Stimulated activated effector memory CD8-positive, alpha-beta T cell treated with anti-CD3 and anti-CD28 coated beads, Interleukin-12 subunit alpha, Interleukin-12 subunit beta, amount 100 ng/mL, for 72 hours (primary cell): Measurements from ENCODE around the gene CRTC2.
A peak's percentile ranks its signal among the peaks of the same experiment; 100 is the strongest.
"Not testable (repeated sequence)": the region's sequence is repeated elsewhere in the genome, so short reads cannot be mapped to it uniquely, and the experiment has no call there.

Source experiments
- ATAC-seq: fragments of 150-1000 bp; cut with Tn5 transposase; 2 replicates; pipeline ENCODE4 v1.10.0; 2021
- DNase-seq, 2 donors: peaks; one replicate each; pipeline ENCODE4 v3.0.0; 2021 to 2022; ENCODE audit warnings: low spot score in 2 of 2
- H3K27ac Mint-ChIP-seq: one replicate; pipeline ENCODE4 v1.8.0; 2022; ENCODE audit warnings: mild to moderate bottlenecking, mixed read lengths
- H3K36me3 Mint-ChIP-seq: one replicate; pipeline ENCODE4 v1.8.0; 2022; ENCODE audit warnings: mild to moderate bottlenecking, mixed read lengths
- H3K4me1 Mint-ChIP-seq: one replicate; pipeline ENCODE4 v1.8.0; 2022; ENCODE audit warnings: mixed read lengths
- H3K4me3 Mint-ChIP-seq: one replicate; pipeline ENCODE4 v1.8.0; 2022; ENCODE audit warnings: mild to moderate bottlenecking, mixed read lengths
- H3K9me3 Mint-ChIP-seq: one replicate; pipeline ENCODE4 v1.8.0; 2022; ENCODE audit warnings: mixed read lengths

Gene CRTC2

GRCh38 chr1:153979091-153979490, 20.7 kb upstream of the CRTC2 start:
- not testable (repeated sequence) for DNase-seq, ATAC-seq, H3K9me3 Mint-ChIP-seq, H3K27ac Mint-ChIP-seq
- Mint-ChIP-seq H3K4me1 (peaks cover 31% of the 10 kb centered on the region), H3K4me3 (peak overlapping the region; percentile 91), H3K36me3 (peaks cover 30% of the 10 kb centered on the region)

- H3K4me1 Mint-ChIP-seq: peaks cover 38% of the 10 kb centered on the region
- peaks cover 37% of the 10 kb centered on the region for H3K36me3 Mint-ChIP-seq
- H3K4me3 Mint-ChIP-seq: peak overlapping the region; percentile 91
- peak overlapping the region; percentile 91 for H3K27ac Mint-ChIP-seq
- H3K9me3 Mint-ChIP-seq: no peaks in the 10 kb centered on the region
- ATAC-seq: no peak
- no peak for DNase-seq
Observed at GRCh38 chr1:153978274-153978909, 20.0 kb upstream of the CRTC2 start.

GRCh38 chr1:153977250-153978240, 19.1 kb upstream of the CRTC2 start, which contains the start of gene JTB:
TSS of gene JTB (minus strand) at chr1:153977674. CDS start at chr1:153977252, 422 bp downstream.
- DNase-seq (peak; percentile 65 to 88), ATAC-seq (peak; percentile 97)
- Mint-ChIP-seq H3K27ac (peak within 1 kb of the TSS; percentile 91), H3K4me1 (peaks cover 46% of the 10 kb centered on the region), H3K9me3 (no peaks in the 10 kb centered on the region), H3K36me3 (peaks cover 46% of the 10 kb centered on the region), H3K4me3 (peak within 1 kb of the TSS; percentile 91)

- H3K36me3 Mint-ChIP-seq: peaks cover 53% of the 10 kb centered on the region
- no peak for ATAC-seq
- H3K9me3 Mint-ChIP-seq: no peaks in the 10 kb centered on the region
- peak overlapping the region; percentile 91 for H3K4me3 Mint-ChIP-seq
- DNase-seq: no peak
- peaks cover 53% of the 10 kb centered on the region for H3K4me1 Mint-ChIP-seq
- H3K27ac Mint-ChIP-seq: peak overlapping the region; percentile 91
Observed at GRCh38 chr1:153976819-153977249, 18.4 kb upstream of the CRTC2 start.

GRCh38 chr1:153973525-153973924, 15.1 kb upstream of the CRTC2 start:
- Mint-ChIP-seq H3K9me3 (no peaks in the 10 kb centered on the region), H3K4me3 (no peak overlapping the region)

GRCh38 chr1:153973071-153973470, 14.7 kb upstream of the CRTC2 start:
- Mint-ChIP-seq H3K9me3 (no peaks in the 10 kb centered on the region), H3K27ac (peak overlapping the region; percentile 79), H3K4me3 (no peak overlapping the region), H3K4me1 (peaks cover 61% of the 10 kb centered on the region), H3K36me3 (peaks cover 53% of the 10 kb centered on the region)
- DNase-seq (no peak), ATAC-seq (no peak)

More at GRCh38 chr1:153973525-153973924, 15.1 kb upstream of the CRTC2 start:
- Mint-ChIP-seq H3K4me1 (peaks cover 61% of the 10 kb centered on the region), H3K36me3 (peaks cover 53% of the 10 kb centered on the region), H3K27ac (peak overlapping the region; percentile 79)
- no peak for DNase-seq
- ATAC-seq: no peak

GRCh38 chr1:153970346-153970745, 11.9 kb upstream of the CRTC2 start:
- no peak overlapping the region for H3K4me3 Mint-ChIP-seq
- ATAC-seq (no peak), DNase-seq (no peak)
- peaks cover 64% of the 10 kb centered on the region for H3K4me1 Mint-ChIP-seq
- H3K9me3 Mint-ChIP-seq: no peaks in the 10 kb centered on the region
- H3K36me3 Mint-ChIP-seq: peaks cover 48% of the 10 kb centered on the region
- H3K27ac Mint-ChIP-seq: no peak overlapping the region

GRCh38 chr1:153968972-153969371, 10.6 kb upstream of the CRTC2 start:
- DNase-seq (no peak), ATAC-seq (no peak)
- Mint-ChIP-seq H3K36me3 (peaks cover 39% of the 10 kb centered on the region), H3K4me1 (peaks cover 65% of the 10 kb centered on the region), H3K9me3 (no peaks in the 10 kb centered on the region), H3K4me3 (peak overlapping the region; percentile 95), H3K27ac (peak overlapping the region; percentile 97)

GRCh38 chr1:153968408-153968807, 10.0 kb upstream of the CRTC2 start:
- ATAC-seq: no peak
- Mint-ChIP-seq H3K4me3 (peak overlapping the region; percentile 95), H3K9me3 (no peaks in the 10 kb centered on the region), H3K27ac (peak overlapping the region; percentile 97), H3K36me3 (peaks cover 37% of the 10 kb centered on the region), H3K4me1 (peaks cover 65% of the 10 kb centered on the region)
- DNase-seq: no peak

- Mint-ChIP-seq H3K4me1 (peaks cover 63% of the 10 kb centered on the region), H3K4me3 (peak overlapping the region; percentile 95), H3K9me3 (no peaks in the 10 kb centered on the region), H3K27ac (peak overlapping the region; percentile 97), H3K36me3 (peaks cover 33% of the 10 kb centered on the region)
- ATAC-seq: no peak
- no peak for DNase-seq
Observed at GRCh38 chr1:153968000-153968363, 9.6 kb upstream of the CRTC2 start.

- no peaks in the 10 kb centered on the region for H3K9me3 Mint-ChIP-seq
- H3K4me3 Mint-ChIP-seq: peak within 1 kb of the TSS; percentile 95
- ATAC-seq (peak; percentile 89), DNase-seq (peak; percentile 59 to 87)
- H3K27ac Mint-ChIP-seq: peak within 1 kb of the TSS; percentile 97
- peaks cover 26% of the 10 kb centered on the region for H3K36me3 Mint-ChIP-seq
- H3K4me1 Mint-ChIP-seq: peaks cover 62% of the 10 kb centered on the region
Observed at GRCh38 chr1:153967107-153967999, 8.9 kb upstream of the CRTC2 start, which contains the start of gene CREB3L4. TSS of gene CREB3L4 (plus strand) at chr1:153967902. CDS start at chr1:153968526, 624 bp downstream.

- peak overlapping the region; percentile 91 for H3K27ac Mint-ChIP-seq
- peak overlapping the region; percentile 81 for H3K4me3 Mint-ChIP-seq
- no peak for DNase-seq
- peaks cover 66% of the 10 kb centered on the region for H3K4me1 Mint-ChIP-seq
- peaks cover 41% of the 10 kb centered on the region for H3K36me3 Mint-ChIP-seq
- H3K9me3 Mint-ChIP-seq: no peaks in the 10 kb centered on the region
- ATAC-seq: no peak
Observed at GRCh38 chr1:153963850-153964331, 5.5 kb upstream of the CRTC2 start.

- DNase-seq (peak; percentile 92 to 98), ATAC-seq (peak; percentile 64)
- peaks cover 66% of the 10 kb centered on the region for H3K4me1 Mint-ChIP-seq
- H3K9me3 Mint-ChIP-seq: no peaks in the 10 kb centered on the region
- peak within 1 kb of the TSS; percentile 81 for H3K4me3 Mint-ChIP-seq
- H3K36me3 Mint-ChIP-seq: peaks cover 48% of the 10 kb centered on the region
- peak within 1 kb of the TSS; percentile 91 for H3K27ac Mint-ChIP-seq
Observed at GRCh38 chr1:153963030-153963849, 4.8 kb upstream of the CRTC2 start, which contains the start of gene SLC39A1. TSS of gene SLC39A1 (minus strand) at chr1:153963537. CDS start at chr1:153962715, 822 bp downstream.
